ENCODE measurements around the gene NKIRAS2. TPM values are rescaled to one million over a fixed set of nuclear protein-coding genes. Genes with fewer than 3 reads are reported as not detected.

The NKIRAS2 gene
- total RNA-seq, 1 donor from 2014 or later, result 28.8 TPM

DNA sequence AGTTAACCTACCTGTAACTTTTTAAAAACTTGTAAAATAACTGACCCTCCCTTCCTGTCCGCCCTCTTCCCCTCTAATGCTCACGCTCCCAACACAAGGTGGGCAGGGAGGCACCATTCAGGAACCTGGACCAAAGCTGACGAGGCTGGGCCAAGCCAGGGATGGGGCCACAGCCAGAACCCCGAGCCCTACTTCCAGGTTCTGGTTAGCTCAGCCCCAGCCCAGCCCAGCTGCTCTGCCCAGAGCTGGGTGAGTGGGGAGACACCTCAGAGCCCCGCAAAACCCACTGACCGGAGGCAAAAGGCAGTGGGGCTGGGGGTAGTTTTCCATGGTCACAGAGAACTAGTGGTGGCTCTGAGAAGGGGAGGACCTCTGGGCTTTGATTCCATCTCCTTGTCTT, 45.9 kb upstream of the NKIRAS2 start:
- Histone ChIP-seq H3K27me3 (no peaks in the 10 kb centered on the region), H3K4me3 (no peak overlapping the region), H3K36me3 (peaks cover 83% of the 10 kb centered on the region), H3K27ac (no peak overlapping the region), H3K9me3 (no peaks in the 10 kb centered on the region), H3K4me1 (no peaks in the 10 kb centered on the region)
- intact Hi-C loops (cut with DNase I), result no loop called here
- TF ChIP-seq, protein P1, sequence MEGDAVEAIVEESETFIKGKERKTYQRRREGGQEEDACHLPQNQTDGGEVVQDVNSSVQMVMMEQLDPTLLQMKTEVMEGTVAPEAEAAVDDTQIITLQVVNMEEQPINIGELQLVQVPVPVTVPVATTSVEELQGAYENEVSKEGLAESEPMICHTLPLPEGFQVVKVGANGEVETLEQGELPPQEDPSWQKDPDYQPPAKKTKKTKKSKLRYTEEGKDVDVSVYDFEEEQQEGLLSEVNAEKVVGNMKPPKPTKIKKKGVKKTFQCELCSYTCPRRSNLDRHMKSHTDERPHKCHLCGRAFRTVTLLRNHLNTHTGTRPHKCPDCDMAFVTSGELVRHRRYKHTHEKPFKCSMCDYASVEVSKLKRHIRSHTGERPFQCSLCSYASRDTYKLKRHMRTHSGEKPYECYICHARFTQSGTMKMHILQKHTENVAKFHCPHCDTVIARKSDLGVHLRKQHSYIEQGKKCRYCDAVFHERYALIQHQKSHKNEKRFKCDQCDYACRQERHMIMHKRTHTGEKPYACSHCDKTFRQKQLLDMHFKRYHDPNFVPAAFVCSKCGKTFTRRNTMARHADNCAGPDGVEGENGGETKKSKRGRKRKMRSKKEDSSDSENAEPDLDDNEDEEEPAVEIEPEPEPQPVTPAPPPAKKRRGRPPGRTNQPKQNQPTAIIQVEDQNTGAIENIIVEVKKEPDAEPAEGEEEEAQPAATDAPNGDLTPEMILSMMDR (IDR thresholded peaks at IDR 0.05), result no peak
- no peak for DNase-seq
- no peak for ATAC-seq

GRCh38 chr17:41974658-41975057, 45.2 kb upstream of the NKIRAS2 start:
- Histone ChIP-seq H3K4me1 (no peaks in the 10 kb centered on the region), H3K36me3 (peaks cover 81% of the 10 kb centered on the region), H3K27me3 (no peaks in the 10 kb centered on the region), H3K4me3 (no peak overlapping the region), H3K27ac (no peak overlapping the region), H3K9me3 (no peaks in the 10 kb centered on the region)
- TF ChIP-seq, protein P1 (IDR thresholded peaks at IDR 0.05), result no peak
- no peak for ATAC-seq
- no peak for DNase-seq
- intact Hi-C loops (cut with DNase I), result no loop called here

- Histone ChIP-seq H3K4me3 (no peak overlapping the region), H3K27ac (no peak overlapping the region), H3K4me1 (no peaks in the 10 kb centered on the region), H3K27me3 (no peaks in the 10 kb centered on the region), H3K9me3 (no peaks in the 10 kb centered on the region), H3K36me3 (peaks cover 86% of the 10 kb centered on the region)
- TF ChIP-seq, protein P1 (IDR thresholded peaks at IDR 0.05), result no peak
- DNase-seq (no peak), ATAC-seq (no peak)
- intact Hi-C loops (cut with DNase I), result no loop called here
These were observed 44.5 kb upstream of the NKIRAS2 start for GRCh38 chr17:41975099-41976083.

GRCh38 chr17:41976142-41976768, 43.6 kb upstream of the NKIRAS2 start:
- no peaks in the 10 kb centered on the region for H3K27me3 ChIP-seq
- no peaks in the 10 kb centered on the region for H3K4me1 ChIP-seq
- no peak overlapping the region for H3K27ac ChIP-seq
- DNase-seq (peak; percentile 33), ATAC-seq (no peak)
- no peak overlapping the region for H3K4me3 ChIP-seq
- intact Hi-C loops (cut with DNase I), result no loop called here
- no peaks in the 10 kb centered on the region for H3K9me3 ChIP-seq
- TF ChIP-seq, protein P1 (IDR thresholded peaks at IDR 0.05), result no peak
- H3K36me3 ChIP-seq, result peaks cover 94% of the 10 kb centered on the region

DNA sequence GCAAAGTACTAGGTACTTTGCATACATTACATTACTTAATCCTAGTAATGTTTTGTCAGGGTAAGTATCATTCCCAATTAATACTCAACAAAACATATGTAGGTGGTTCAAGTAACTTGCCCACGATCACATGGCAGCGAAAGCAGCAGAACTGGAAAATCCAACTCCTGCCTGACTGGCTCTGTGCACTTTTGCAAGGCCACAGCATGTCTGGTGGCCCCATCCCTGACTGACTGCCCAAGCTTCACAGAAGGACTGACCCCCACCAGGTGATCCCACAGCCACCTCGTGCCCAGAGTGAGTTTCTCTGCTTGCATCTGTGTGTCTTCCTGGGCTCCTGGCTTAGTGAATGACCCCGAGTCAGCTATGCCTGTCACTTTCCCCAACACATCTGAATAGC, 41.9 kb upstream of the NKIRAS2 start:
- peaks cover 97% of the 10 kb centered on the region for H3K36me3 ChIP-seq
- DNase-seq, result no peak

More for the DNA sequence above, 41.9 kb upstream of the NKIRAS2 start:
- intact Hi-C loops (cut with DNase I), result no loop called here
- ATAC-seq, result no peak
- no peak overlapping the region for H3K4me3 ChIP-seq
- no peaks in the 10 kb centered on the region for H3K4me1 ChIP-seq
- TF ChIP-seq, protein P1 (IDR thresholded peaks at IDR 0.05), result no peak
- H3K27ac ChIP-seq, result no peak overlapping the region
- H3K9me3 ChIP-seq, result no peaks in the 10 kb centered on the region
- no peaks in the 10 kb centered on the region for H3K27me3 ChIP-seq
